Liver (tissue), 3 donors: Measurements from ENCODE around the gene EVI5.

Experiments used
- CTCF ChIP-seq: fragments of 150-350 bp; IDR thresholded peaks from 2 replicates; pipeline ENCODE4 v1.5.1; 2017; ENCODE audit warnings: improper control_type of control experiment, low read depth, low read length; ENCODE audit not compliant: missing input control
- EGR1 ChIP-seq, 2 donors: IDR thresholded peaks; 2 replicates each; pipeline ENCODE4 v1.6.1; 2016 to 2018; ENCODE audit warnings: antibody characterized with exemption in 2 of 2, low read depth in 2 of 2
- GABPA ChIP-seq, 2 donors: IDR thresholded peaks in 1 of 2; conservative IDR thresholded peaks in 1 of 2; 2 replicates each; pipeline ENCODE4 v1.6.1; 2016; ENCODE audit warnings: antibody characterized with exemption in 2 of 2, mild to moderate bottlenecking in 1 of 2, moderate library complexity in 1 of 2
- HNF4G ChIP-seq: IDR thresholded peaks from 2 replicates; pipeline ENCODE4 v1.6.1; 2016; ENCODE audit warnings: antibody characterized with exemption
- NR2F2 ChIP-seq: IDR thresholded peaks from 2 replicates; pipeline ENCODE4 v1.6.1; 2016; ENCODE audit warnings: antibody characterized with exemption
- REST ChIP-seq: IDR thresholded peaks from 2 replicates; pipeline ENCODE4 v1.6.1; 2016; ENCODE audit warnings: antibody characterized with exemption, mild to moderate bottlenecking
- SP1 ChIP-seq: IDR thresholded peaks from 2 replicates; pipeline ENCODE4 v1.6.1; 2018; ENCODE audit warnings: antibody characterized with exemption, mild to moderate bottlenecking
- TAF1 ChIP-seq: conservative IDR thresholded peaks from 2 replicates; pipeline ENCODE4 v1.6.1; 2016; ENCODE audit warnings: antibody characterized with exemption, mild to moderate bottlenecking
- YY1 ChIP-seq: IDR thresholded peaks from 2 replicates; pipeline ENCODE4 v1.6.1; 2016; ENCODE audit warnings: antibody characterized with exemption, mild to moderate bottlenecking
- ZBTB33 ChIP-seq: IDR thresholded peaks from 2 replicates; pipeline ENCODE4 v1.6.1; 2016; ENCODE audit warnings: antibody characterized with exemption
- donor health status: healthy.
- donor health status: healthy.

- no peak for TF ChIP-seq CTCF
- no peak for TF ChIP-seq ZBTB33
- no peak for TF ChIP-seq NR2F2
- TF ChIP-seq HNF4G = no peak
- no peak for TF ChIP-seq REST
- no peak for TF ChIP-seq TAF1
- no peak for TF ChIP-seq EGR1 (IDR thresholded peaks at IDR 0.05; ENCODE audit: low read depth in 2 of 2)
- TF ChIP-seq GABPA (IDR thresholded peaks at IDR 0.05 in 1 of 2, conservative IDR thresholded peaks at IDR 0.05 in 1 of 2) = no peak
- TF ChIP-seq YY1 = no peak
- no peak for TF ChIP-seq SP1
These were observed 32.2 kb downstream of the EVI5 start for GRCh38 chr1:92752719-92753118.
